ENCODE measurements around the gene PEX5.

PEX5 gene

GRCh38 chr12:7144414-7145120 lies 44.9 kb upstream of the PEX5 start:
- TF ChIP-seq CTCF (IDR thresholded peaks at IDR 0.05; ENCODE audit: low read depth, low read length, missing control alignments) = peak; percentile 50
- in situ Hi-C loops (cut with HindIII; ENCODE audit: low sequenced_read_pairs) = loop anchor here (5.0 kb wide), 1 partner anchor 63 kb away; no protein-coding TSS in a partner anchor
- H3K4me3 ChIP-seq (ENCODE audit: low read depth, low read length) = no peak overlapping the region
- DNase-seq (ENCODE audit: low read depth) = no peak

GRCh38 chr12:7145671-7146070 lies 43.8 kb upstream of the PEX5 start:
- no peak for TF ChIP-seq CTCF (IDR thresholded peaks at IDR 0.05; ENCODE audit: low read depth, low read length, missing control alignments)
- H3K4me3 ChIP-seq (ENCODE audit: low read depth, low read length) = no peak overlapping the region
- in situ Hi-C loops (cut with HindIII; ENCODE audit: low sequenced_read_pairs) = loop anchor here (5.0 kb wide), 1 partner anchor 62 kb away; no protein-coding TSS in a partner anchor
- DNase-seq (ENCODE audit: low read depth) = no peak

- no peak overlapping the region for H3K4me3 ChIP-seq (ENCODE audit: low read depth, low read length)
- DNase-seq (ENCODE audit: low read depth) = no peak
- in situ Hi-C loops (cut with HindIII; ENCODE audit: low sequenced_read_pairs) = loop anchor here (5.0 kb wide), 1 partner anchor 61 kb away; no protein-coding TSS in a partner anchor
- TF ChIP-seq CTCF (IDR thresholded peaks at IDR 0.05; ENCODE audit: low read depth, low read length, missing control alignments) = no peak
Observed at GRCh38 chr12:7146228-7146627, 43.3 kb upstream of the PEX5 start.

GRCh38 chr12:7146906-7147305 lies 42.6 kb upstream of the PEX5 start:
- in situ Hi-C loops (cut with HindIII; ENCODE audit: low sequenced_read_pairs) = loop anchor here (5.0 kb wide), 1 partner anchor 60 kb away; no protein-coding TSS in a partner anchor

GRCh38 chr12:7150356-7150755 lies 39.1 kb upstream of the PEX5 start:
- no peak overlapping the region for H3K4me3 ChIP-seq (ENCODE audit: low read depth, low read length)
- TF ChIP-seq CTCF (IDR thresholded peaks at IDR 0.05; ENCODE audit: low read depth, low read length, missing control alignments) = no peak
- in situ Hi-C loops (cut with HindIII; ENCODE audit: low sequenced_read_pairs) = no loop called here
- no peak for DNase-seq (ENCODE audit: low read depth)

More at GRCh38 chr12:7146906-7147305, 42.6 kb upstream of the PEX5 start:
- no peak for TF ChIP-seq CTCF (IDR thresholded peaks at IDR 0.05; ENCODE audit: low read depth, low read length, missing control alignments)
- H3K4me3 ChIP-seq (ENCODE audit: low read depth, low read length) = no peak overlapping the region
- no peak for DNase-seq (ENCODE audit: low read depth)

- no peak for DNase-seq (ENCODE audit: low read depth)
- in situ Hi-C loops (cut with HindIII; ENCODE audit: low sequenced_read_pairs) = no loop called here
- TF ChIP-seq CTCF (IDR thresholded peaks at IDR 0.05; ENCODE audit: low read depth, low read length, missing control alignments) = no peak
- H3K4me3 ChIP-seq (ENCODE audit: low read depth, low read length) = no peak overlapping the region
Observed at GRCh38 chr12:7150841-7151240, 38.6 kb upstream of the PEX5 start.
